RWPE2 (cell line): ENCODE results near the gene NIT2.

Experiments
- ATAC-seq: fragments of 200-7000 bp; cut with Tn5 transposase; 3 replicates; pipeline ENCODE4 v1.9.1; 2021; ENCODE audit warnings: low read depth
- DNase-seq: peaks from one replicate; pipeline ENCODE4 v3.0.0-alpha.2; 2020; ENCODE audit warnings: low spot score
- H3K27ac ChIP-seq: fragments of 450-650 bp; 2 replicates; pipeline ENCODE4 v1.5.1; 2017; ENCODE audit warnings: mild to moderate bottlenecking; ENCODE audit not compliant: poor library complexity, severe bottlenecking
- H3K27me3 ChIP-seq: fragments of 250-450 bp; sonication (Bioruptor Pico); 2 replicates; pipeline ENCODE4 v1.5.1; 2021; ENCODE audit warnings: mild to moderate bottlenecking, moderate library complexity; ENCODE audit not compliant: insufficient read depth, poor library complexity, severe bottlenecking
- H3K36me3 ChIP-seq: fragments of 250-450 bp; sonication (Bioruptor Pico); 2 replicates; pipeline ENCODE4 v1.5.1; 2020; ENCODE audit warnings: low read depth, mild to moderate bottlenecking, moderate library complexity
- H3K4me1 ChIP-seq: fragments of 250-450 bp; sonication (Bioruptor Pico); 2 replicates; pipeline ENCODE4 v1.5.1; 2021; ENCODE audit warnings: mild to moderate bottlenecking, moderate library complexity; ENCODE audit not compliant: insufficient read depth, poor library complexity, severe bottlenecking
- H3K4me3 ChIP-seq: fragments of 250-450 bp; sonication (Bioruptor Pico); 2 replicates; pipeline ENCODE4 v1.5.1; 2021; ENCODE audit warnings: mild to moderate bottlenecking, moderate library complexity; ENCODE audit not compliant: severe bottlenecking
- H3K9me3 ChIP-seq: fragments of 250-450 bp; sonication (Bioruptor Pico); 2 replicates; pipeline ENCODE4 v1.5.1; 2021; ENCODE audit warnings: mild to moderate bottlenecking, moderate library complexity; ENCODE audit not compliant: severe bottlenecking
- TF ChIP-seq, protein P1 (sequence below): fragments of 450-650 bp; IDR thresholded peaks from one replicate; pipeline ENCODE4 v1.5.1; 2017; ENCODE audit warnings: mild to moderate bottlenecking, moderate library complexity; ENCODE audit not compliant: poor library complexity, severe bottlenecking

The NIT2 gene

DNA sequence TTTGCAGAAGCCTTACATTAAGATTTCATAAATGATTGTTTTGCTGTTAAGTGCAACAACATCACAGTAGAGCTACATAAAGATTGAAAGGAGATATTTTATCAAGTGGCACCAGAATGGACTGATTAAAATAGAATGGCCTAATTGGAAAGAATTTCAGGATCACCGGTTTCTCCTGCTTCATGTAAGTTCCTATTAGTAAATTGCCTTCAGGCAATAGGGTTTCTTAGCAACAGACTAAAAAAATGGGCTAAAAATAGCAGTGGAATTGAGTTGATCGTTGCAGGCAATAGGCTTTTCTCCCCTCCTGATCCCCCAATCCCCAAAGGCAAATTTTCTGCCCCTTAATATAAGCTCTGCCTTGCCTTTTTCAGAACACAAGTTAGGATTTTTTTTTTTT lies 67.7 kb downstream of the NIT2 start:
- H3K36me3 ChIP-seq = peaks cover 6% of the 10 kb centered on the region
- H3K4me3 ChIP-seq = peak overlapping the region; percentile 58
- TF ChIP-seq, protein P1, sequence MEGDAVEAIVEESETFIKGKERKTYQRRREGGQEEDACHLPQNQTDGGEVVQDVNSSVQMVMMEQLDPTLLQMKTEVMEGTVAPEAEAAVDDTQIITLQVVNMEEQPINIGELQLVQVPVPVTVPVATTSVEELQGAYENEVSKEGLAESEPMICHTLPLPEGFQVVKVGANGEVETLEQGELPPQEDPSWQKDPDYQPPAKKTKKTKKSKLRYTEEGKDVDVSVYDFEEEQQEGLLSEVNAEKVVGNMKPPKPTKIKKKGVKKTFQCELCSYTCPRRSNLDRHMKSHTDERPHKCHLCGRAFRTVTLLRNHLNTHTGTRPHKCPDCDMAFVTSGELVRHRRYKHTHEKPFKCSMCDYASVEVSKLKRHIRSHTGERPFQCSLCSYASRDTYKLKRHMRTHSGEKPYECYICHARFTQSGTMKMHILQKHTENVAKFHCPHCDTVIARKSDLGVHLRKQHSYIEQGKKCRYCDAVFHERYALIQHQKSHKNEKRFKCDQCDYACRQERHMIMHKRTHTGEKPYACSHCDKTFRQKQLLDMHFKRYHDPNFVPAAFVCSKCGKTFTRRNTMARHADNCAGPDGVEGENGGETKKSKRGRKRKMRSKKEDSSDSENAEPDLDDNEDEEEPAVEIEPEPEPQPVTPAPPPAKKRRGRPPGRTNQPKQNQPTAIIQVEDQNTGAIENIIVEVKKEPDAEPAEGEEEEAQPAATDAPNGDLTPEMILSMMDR = no peak
- DNase-seq (no peak), ATAC-seq (no peak)
- H3K27me3 ChIP-seq = no peaks in the 10 kb centered on the region
- H3K27ac ChIP-seq = peak overlapping the region; percentile 69
- peaks cover 6% of the 10 kb centered on the region for H3K4me1 ChIP-seq
- H3K9me3 ChIP-seq = no peaks in the 10 kb centered on the region

DNA sequence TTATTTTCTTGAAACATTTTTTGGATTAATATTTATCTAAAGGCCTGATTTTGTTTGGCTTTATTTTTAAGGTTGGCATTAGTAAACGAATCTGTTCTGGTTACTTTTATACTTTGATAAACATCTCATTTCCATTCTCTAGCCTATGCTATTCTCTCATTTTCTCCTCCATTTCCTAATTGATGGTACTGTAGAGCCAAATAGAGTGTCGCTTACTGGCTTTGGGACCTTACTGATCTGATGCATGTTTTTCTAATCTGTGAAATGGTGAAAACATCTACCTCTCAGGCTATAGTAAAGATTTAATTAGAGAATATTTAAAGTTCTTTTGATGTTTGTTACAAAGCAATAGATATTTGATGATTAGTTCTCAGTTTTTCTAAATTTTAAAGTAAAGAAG lies 68.3 kb downstream of the NIT2 start:
- Histone ChIP-seq H3K4me1 (peaks cover 6% of the 10 kb centered on the region), H3K4me3 (peak overlapping the region; percentile 58)

DNA sequence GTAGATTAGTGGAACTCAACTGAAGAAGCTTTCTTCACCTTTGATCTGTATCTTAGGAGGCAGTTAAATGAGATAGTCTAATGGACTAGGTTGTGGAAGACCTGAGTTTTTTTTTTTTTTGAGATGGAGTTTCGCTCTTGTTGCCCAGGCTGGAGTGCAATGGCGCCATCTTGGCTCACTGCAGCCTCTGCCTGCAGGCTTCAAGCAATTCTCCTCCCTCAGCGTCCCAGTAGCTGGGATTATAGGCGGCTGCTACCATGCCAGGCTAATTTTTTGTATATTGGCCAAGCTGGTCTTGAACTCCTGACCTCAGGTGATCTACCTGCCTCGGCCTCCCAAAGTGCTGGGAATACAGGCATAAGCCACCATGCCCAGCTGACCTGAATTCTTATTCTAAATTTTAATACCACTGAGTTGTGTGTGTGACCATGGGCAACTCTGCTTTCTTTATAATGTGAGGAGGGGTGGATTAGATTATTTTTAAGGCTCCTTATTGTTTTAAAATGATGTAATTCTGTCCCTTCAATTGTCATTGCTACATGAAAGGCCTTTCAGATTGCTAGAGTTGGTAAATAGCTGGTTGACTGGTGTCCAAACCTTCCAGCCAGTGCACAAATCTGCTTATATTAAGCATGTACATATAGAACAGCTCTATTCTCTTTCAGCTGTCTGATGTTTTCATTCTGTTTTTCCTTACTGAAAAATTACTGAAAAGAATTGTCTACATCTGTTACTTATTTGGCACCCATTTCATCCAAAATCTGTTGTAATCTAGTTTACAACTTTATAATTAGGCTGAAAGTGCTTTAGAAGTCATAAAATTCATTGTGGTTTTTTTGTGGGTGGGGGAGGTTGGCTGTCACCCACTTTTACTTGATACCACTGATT lies 69.0 kb downstream of the NIT2 start:
- DNase-seq (no peak), ATAC-seq (no peak)
- Histone ChIP-seq H3K4me3 (peak overlapping the region; percentile 58), H3K4me1 (peaks cover 6% of the 10 kb centered on the region), H3K36me3 (peaks cover 7% of the 10 kb centered on the region), H3K27ac (no peak overlapping the region), H3K9me3 (no peaks in the 10 kb centered on the region), H3K27me3 (no peaks in the 10 kb centered on the region)
- TF ChIP-seq, protein P1 = no peak

More for the DNA sequence above, 68.3 kb downstream of the NIT2 start:
- TF ChIP-seq, protein P1 = no peak
- no peaks in the 10 kb centered on the region for H3K27me3 ChIP-seq
- H3K9me3 ChIP-seq = no peaks in the 10 kb centered on the region
- H3K27ac ChIP-seq = peak overlapping the region; percentile 69
- peaks cover 7% of the 10 kb centered on the region for H3K36me3 ChIP-seq
- DNase-seq (no peak), ATAC-seq (no peak)

DNA sequence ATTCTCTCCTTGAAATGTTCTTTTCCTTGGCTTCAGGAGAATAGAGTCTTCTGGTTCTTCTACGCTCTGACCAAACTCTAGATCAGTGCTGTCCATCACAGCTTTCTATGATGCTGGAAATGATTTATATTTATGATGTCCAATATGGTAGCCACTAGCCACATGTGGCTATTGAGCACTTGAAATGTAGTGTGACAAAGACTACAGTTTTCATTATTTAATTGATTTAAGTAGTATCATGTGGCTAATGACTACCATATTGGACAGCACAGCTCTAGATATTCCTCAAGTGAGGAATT lies 69.6 kb downstream of the NIT2 start:
- H3K27me3 ChIP-seq = no peaks in the 10 kb centered on the region
- TF ChIP-seq, protein P1 = no peak
- peaks cover 6% of the 10 kb centered on the region for H3K4me1 ChIP-seq
- H3K4me3 ChIP-seq = no peak overlapping the region
- H3K36me3 ChIP-seq = peaks cover 7% of the 10 kb centered on the region
- no peaks in the 10 kb centered on the region for H3K9me3 ChIP-seq
- H3K27ac ChIP-seq = no peak overlapping the region
- DNase-seq = no peak
- ATAC-seq = no peak

DNA sequence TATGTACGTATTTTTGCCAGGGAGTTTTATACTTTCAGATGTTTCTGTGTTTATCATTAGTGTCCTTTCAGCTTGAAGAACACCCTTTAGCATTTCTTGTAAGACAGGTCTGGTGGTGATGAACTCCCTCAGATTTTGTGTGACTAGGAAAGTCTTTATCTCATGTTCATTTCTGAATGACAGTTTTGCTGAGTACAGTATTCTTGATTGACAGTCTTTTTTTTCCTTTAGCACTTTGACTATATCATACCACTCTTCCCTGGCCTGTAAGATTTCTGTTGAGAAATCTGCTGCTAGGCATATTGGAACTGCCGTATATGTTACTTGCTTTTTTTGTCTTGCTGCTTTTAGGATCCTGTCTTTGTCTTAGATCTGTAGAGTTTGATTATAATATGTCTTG lies 72.6 kb downstream of the NIT2 start:
- TF ChIP-seq, protein P1 = no peak
- no peak for ATAC-seq
- no peak overlapping the region for H3K4me3 ChIP-seq
- no peaks in the 10 kb centered on the region for H3K27me3 ChIP-seq
- peaks cover 6% of the 10 kb centered on the region for H3K4me1 ChIP-seq
- no peak overlapping the region for H3K27ac ChIP-seq
- H3K36me3 ChIP-seq = peaks cover 7% of the 10 kb centered on the region
- H3K9me3 ChIP-seq = no peaks in the 10 kb centered on the region
- DNase-seq = no peak
